Measurements from ENCODE around the gene KCNJ6.
"Not testable (repeated sequence)": the region's sequence is repeated elsewhere in the genome, so short reads cannot be mapped to it uniquely, and the experiment has no call there.

KCNJ6 gene

GRCh38 chr21:37673801-37674575 is 242.3 kb downstream of the KCNJ6 start:
- no peak for DNase-seq (ENCODE audit: low read depth)

DNA sequence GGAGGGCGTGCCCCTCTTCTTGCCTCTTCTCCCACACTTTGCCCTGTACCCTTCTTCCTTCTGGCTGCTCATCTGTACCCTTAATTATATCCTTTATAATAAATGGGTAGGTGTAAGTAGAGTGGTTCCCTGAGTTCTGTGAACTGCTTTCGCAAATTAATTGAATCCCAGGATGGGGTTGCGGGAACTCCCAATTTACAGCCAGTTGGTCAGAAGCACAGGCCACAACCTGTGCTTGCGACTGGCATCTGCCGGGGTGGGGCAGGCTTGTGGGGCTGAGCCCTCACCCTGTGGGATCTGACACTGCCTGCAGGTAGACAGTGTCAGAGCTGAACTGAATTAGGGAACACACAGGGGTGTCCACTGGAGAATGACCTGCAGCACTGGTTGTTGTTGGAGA is 244.9 kb downstream of the KCNJ6 start:
- DNase-seq (ENCODE audit: low read depth) = no peak

DNA sequence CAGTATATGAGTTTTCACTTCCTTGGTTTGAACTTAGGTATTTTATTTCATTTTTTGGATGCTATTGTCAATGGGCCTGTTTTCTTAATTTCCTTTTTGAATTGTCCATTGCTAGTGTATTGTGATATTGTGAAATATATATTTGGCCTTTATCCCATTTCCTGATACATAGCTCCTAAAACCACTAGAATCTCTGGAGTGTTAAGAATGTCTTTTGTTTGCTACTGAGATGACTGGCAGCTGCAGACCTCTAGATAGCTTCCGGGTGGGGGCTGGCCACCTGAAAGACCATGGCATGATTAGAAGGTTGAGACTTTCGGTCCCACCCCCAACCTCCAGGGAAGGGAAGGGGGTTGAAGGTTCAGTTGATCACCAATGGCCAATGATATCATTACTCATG is 245.4 kb downstream of the KCNJ6 start:
- DNase-seq (ENCODE audit: low read depth) = peak; percentile 3

- DNase-seq (ENCODE audit: low read depth) = no peak
Observed at GRCh38 chr21:37669249-37669648, 247.0 kb downstream of the KCNJ6 start.

GRCh38 chr21:37668462-37669239 is 247.6 kb downstream of the KCNJ6 start:
- no peak for DNase-seq (ENCODE audit: low read depth)

- DNase-seq (ENCODE audit: low read depth) = no peak
Observed at GRCh38 chr21:37667380-37667779, 248.9 kb downstream of the KCNJ6 start.

DNA sequence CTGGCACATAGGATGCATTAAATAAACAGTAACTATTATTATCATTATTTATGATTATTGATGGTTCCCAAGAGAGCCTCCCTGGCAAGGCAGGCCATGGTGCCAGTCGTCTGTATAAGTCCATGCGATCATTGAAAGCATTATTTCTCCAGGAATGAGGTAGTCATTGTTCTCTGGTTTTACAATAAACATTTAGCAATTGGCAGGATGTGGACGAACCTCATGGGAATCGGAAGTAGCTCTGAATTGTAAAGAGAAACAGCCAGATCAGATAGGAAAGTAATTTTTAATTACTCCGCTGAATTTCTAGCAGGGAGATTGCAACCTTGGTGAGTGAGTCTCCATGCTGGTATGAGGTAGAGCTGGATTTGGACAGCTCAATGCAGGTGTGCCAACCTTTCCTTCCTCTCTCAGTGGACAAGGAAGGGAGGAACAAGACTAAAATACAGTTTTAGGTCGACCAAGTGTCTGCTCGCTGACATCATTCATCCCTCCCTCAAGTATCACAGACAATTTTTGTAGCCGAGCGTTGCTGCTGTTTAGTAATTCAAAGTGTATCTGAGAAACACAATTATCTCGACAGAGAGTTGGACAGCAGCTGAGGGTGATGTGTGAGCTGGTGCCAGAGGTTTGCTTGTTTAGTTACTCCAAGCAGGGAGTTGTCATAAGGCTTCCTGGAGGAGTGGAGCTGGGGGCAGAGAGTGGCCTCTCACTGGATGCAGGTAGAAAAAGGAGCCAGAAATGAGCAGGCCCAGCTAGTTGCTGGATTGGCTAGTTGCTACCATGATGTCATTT is 250.8 kb downstream of the KCNJ6 start:
- no peak for DNase-seq (ENCODE audit: low read depth)

DNA sequence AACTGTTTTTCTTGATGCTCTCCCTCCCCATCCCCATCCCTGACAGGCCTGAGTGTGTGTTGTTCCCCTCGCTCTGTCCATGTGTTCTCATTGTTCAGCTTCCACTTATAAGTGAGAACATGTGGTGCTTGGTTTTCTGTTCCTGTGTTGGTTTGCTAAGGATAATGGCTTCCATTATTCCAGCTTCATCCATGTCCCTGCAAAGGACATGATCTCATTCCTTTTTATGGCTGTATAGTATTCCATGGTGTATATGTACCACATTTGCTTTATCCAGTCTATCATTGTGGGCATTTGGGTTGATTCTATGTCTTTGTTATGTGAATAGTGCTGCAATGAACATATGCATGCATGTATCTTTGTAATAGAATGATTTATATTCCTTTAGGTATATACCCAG is 254.0 kb downstream of the KCNJ6 start:
- DNase-seq (ENCODE audit: low read depth) = not testable (repeated sequence)

DNA sequence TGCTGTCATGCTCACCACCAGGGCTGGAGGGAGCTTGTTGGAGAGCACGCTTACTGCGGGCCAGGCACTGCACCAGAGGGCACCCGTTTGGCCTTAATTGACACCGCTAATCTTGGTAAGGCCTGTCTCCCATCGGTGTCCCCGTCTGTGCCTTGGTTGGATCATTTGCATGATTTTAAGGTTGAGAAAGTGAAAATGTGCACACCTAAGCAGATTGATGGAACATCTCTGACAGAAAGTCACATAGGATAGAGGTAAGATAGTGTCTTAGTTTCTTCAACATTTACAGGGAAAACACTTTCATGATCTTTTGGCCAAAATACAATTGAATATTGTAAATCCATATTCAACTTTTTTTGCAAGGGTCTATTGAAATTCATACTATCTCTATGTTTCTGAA is 255.5 kb downstream of the KCNJ6 start:
- no peak for DNase-seq (ENCODE audit: low read depth)

GRCh38 chr21:37659874-37660273 is 256.4 kb downstream of the KCNJ6 start:
- no peak for DNase-seq (ENCODE audit: low read depth)

DNA sequence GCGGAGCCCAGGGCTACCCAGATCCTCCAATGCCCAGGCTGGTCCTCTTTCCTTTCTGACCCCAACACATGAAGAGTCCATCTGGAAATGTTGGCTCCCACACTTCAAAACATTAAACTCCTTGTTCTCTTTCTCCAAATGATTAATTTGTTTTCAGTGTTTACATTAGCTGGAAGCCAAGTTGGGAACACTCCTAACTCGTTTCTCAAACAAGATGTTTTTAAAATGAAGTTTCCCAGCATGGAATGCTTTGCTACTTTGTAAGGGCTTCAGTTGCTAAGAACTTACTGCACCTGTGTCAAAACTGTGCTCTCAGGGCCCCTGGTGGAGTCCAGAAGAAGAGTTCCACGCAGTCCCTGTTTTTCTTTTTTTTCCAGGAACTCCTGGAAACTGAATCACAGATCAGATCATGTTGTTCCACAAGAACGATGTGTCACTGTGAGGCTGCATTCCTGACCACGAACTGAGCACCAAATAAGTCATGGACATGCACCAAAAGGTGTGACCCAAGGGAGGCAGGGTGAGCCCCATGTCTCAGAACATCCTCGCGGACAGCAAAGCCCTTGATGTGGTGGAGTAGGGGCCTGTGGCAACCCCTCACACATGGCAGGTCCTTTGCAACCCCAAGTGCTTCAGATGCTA is 257.3 kb downstream of the KCNJ6 start:
- DNase-seq (ENCODE audit: low read depth) = peak; percentile 54

GRCh38 chr21:37658121-37658816 is 258.0 kb downstream of the KCNJ6 start:
- DNase-seq (ENCODE audit: low read depth) = no peak

GRCh38 chr21:37656899-37657298 is 259.4 kb downstream of the KCNJ6 start:
- DNase-seq (ENCODE audit: low read depth) = no peak

GRCh38 chr21:37655611-37656300 is 260.5 kb downstream of the KCNJ6 start:
- DNase-seq (ENCODE audit: low read depth) = no peak

GRCh38 chr21:37654596-37654995 is 261.7 kb downstream of the KCNJ6 start:
- no peak for DNase-seq (ENCODE audit: low read depth)

DNA sequence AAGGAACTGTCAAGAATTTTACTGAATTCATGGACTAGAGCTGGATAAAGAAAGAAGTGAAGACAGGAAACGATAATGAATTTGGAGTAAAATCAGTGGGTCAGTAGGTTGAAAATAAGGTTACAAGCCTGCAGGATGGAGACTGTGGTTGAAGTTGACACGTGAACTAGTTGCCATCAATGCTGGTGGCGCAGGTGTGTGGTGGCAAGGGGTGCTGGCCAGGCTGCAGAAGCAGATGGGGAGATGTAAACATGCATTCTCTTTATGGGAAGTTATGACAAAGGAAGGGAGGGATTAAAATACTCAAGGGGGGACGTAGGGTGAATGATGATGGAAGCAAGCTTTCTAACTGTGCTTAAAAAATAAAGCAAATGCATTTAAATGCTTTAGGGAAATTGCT is 263.1 kb downstream of the KCNJ6 start:
- DNase-seq (ENCODE audit: low read depth) = no peak

DNA sequence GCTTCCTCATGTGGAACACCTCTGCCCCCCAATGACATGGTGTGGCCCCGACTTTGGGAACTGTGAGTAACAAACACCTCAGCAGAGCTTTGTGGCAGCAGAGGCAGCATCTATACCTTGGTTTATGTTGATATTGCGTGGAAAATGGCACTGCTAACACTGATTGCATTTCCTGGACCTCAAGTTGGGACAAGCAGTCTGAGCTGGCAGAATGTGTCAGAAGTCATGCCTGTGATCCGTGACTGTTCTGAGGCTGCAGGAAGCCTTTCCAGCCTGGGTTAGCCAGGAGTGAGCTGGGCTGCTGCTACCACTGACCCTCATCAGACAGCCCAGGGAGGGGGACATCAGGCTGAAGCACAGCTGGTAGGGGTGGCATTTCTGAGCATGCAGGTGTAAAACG is 268.5 kb downstream of the KCNJ6 start:
- DNase-seq (ENCODE audit: low read depth) = no peak

- DNase-seq (ENCODE audit: low read depth) = not testable (repeated sequence)
Observed at GRCh38 chr21:37646761-37647160, 269.5 kb downstream of the KCNJ6 start.

- no peak for DNase-seq (ENCODE audit: low read depth)
Observed at GRCh38 chr21:37645848-37646247, 270.4 kb downstream of the KCNJ6 start.

- no peak for DNase-seq (ENCODE audit: low read depth)
Observed at GRCh38 chr21:37644636-37645035, 271.6 kb downstream of the KCNJ6 start.

DNA sequence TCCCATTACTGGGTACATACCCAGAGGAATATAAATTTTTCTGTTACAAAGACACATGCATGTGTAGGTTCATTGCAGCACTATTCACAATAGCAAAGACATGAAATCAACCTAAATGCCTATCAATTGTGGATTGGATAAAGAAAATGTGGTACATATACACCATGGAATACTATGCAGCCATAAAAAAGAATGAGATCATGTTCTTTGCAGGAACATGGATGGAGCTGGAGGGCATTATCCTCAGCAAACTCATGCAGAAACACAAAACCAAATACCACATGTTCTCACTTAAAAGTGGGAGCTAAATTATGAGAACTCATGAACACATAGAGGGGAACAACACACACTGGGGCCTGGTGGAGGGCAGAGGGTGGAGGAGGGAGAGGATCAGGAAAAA is 272.4 kb downstream of the KCNJ6 start:
- not testable (repeated sequence) for DNase-seq (ENCODE audit: low read depth)
